Neural progenitor cell (in vitro differentiated cells): Measurements from ENCODE around the gene NDUFAF8. TPM values are rescaled to one million over a fixed set of nuclear protein-coding genes. Genes with fewer than 3 reads are reported as not detected.

ENCODE experiments used
- DNase-seq: peaks from one replicate; pipeline ENCODE4 v3.0.0-alpha.2; 2016; ENCODE audit warnings: low spot score
- H2AFZ ChIP-seq: fragments of 200-600 bp; sonication (generic); replicated peaks from 2 replicates; pipeline ENCODE4 v1.6.1; 2016; ENCODE audit warnings: antibody characterized with exemption
- H3F3A ChIP-seq: fragments of 200-600 bp; sonication (generic); 2 replicates; pipeline ENCODE4 v1.6.1; 2016; ENCODE audit warnings: antibody characterized with exemption, low read depth
- H3K27ac ChIP-seq: fragments of 200-600 bp; sonication (generic); 2 replicates; pipeline ENCODE4 v1.5.1; 2016; ENCODE audit warnings: mild to moderate bottlenecking
- H3K27me3 ChIP-seq: fragments of 200-600 bp; sonication (generic); 2 replicates; pipeline ENCODE4 v1.6.1; 2016; ENCODE audit warnings: mild to moderate bottlenecking, moderate library complexity
- H3K36me3 ChIP-seq: fragments of 200-600 bp; sonication (generic); 2 replicates; pipeline ENCODE4 v1.5.1; 2016
- H3K4me1 ChIP-seq: fragments of 200-600 bp; sonication (generic); 2 replicates; pipeline ENCODE4 v1.6.1; 2016; ENCODE audit warnings: mixed run types
- H3K4me2 ChIP-seq: fragments of 200-600 bp; sonication (generic); 2 replicates; pipeline ENCODE4 v1.6.1; 2016
- H3K4me3 ChIP-seq: fragments of 200-600 bp; sonication (generic); 2 replicates; pipeline ENCODE4 v1.5.1; 2016
- H3K79me2 ChIP-seq: fragments of 200-600 bp; sonication (generic); 2 replicates; pipeline ENCODE4 v1.6.1; 2016; ENCODE audit warnings: low read depth
- H3K9ac ChIP-seq: fragments of 200-600 bp; sonication (generic); 2 replicates; pipeline ENCODE4 v1.6.1; 2016
- H3K9me3 ChIP-seq: fragments of 200-600 bp; sonication (generic); 2 replicates; pipeline ENCODE4 v1.5.1; 2016; ENCODE audit warnings: low read depth
- H4K20me1 ChIP-seq: fragments of 200-600 bp; sonication (generic); 2 replicates; pipeline ENCODE4 v1.6.1; 2016; ENCODE audit warnings: low read depth
- H3K27ac Mint-ChIP-seq: 3 replicates; pipeline ENCODE4 v1.8.0; 2021; ENCODE audit warnings: mixed read lengths
- H3K27me3 Mint-ChIP-seq: 2 replicates; pipeline ENCODE4 v1.8.0; 2022; ENCODE audit warnings: low read depth, mild to moderate bottlenecking, inconsistent platforms, moderate library complexity, mixed read lengths; ENCODE audit not compliant: insufficient read depth
- H3K36me3 Mint-ChIP-seq: 3 replicates; pipeline ENCODE4 v1.8.0; 2021; ENCODE audit warnings: mixed read lengths
- H3K4me1 Mint-ChIP-seq: 3 replicates; pipeline ENCODE4 v1.8.0; 2021; ENCODE audit warnings: mixed read lengths
- H3K4me3 Mint-ChIP-seq: 3 replicates; pipeline ENCODE4 v1.8.0; 2021; ENCODE audit warnings: mild to moderate bottlenecking, moderate library complexity, mixed read lengths
- H3K9me3 Mint-ChIP-seq: 3 replicates; pipeline ENCODE4 v1.8.0; 2020; ENCODE audit warnings: mixed read lengths
- CTCF ChIP-seq: fragments of 200-600 bp; sonication (generic); IDR thresholded peaks from 2 replicates; pipeline ENCODE4 v1.5.1; 2017; ENCODE audit warnings: antibody characterized with exemption, mild to moderate bottlenecking
- EZH2 ChIP-seq: fragments of 200-600 bp; sonication (generic); IDR thresholded peaks from 2 replicates; pipeline ENCODE4 v1.6.1; 2017; ENCODE audit warnings: antibody characterized with exemption, mild to moderate bottlenecking, moderate library complexity
- EZH2phosphoT487 ChIP-seq: fragments of 200-600 bp; sonication (generic); IDR thresholded peaks from 2 replicates; pipeline ENCODE4 v1.6.1; 2017; ENCODE audit warnings: antibody characterized with exemption
- total RNA-seq: library from RNA; depleted of rRNA; stranded (reverse); fragments of >200 nt; gene quantifications from 2 replicates; pipeline ENCODE4 v1.2.3, GENCODE V29; 2015; ENCODE audit warnings: low replicate concordance

NDUFAF8 gene
- total RNA-seq = 29.8 and 34.7 TPM in 2 replicates

- Mint-ChIP-seq H3K27ac (no peak within 1 kb of the TSS), H3K36me3 (peaks cover 1% of the 10 kb centered on the region), H3K27me3 (peaks cover 9% of the 10 kb centered on the region), H3K9me3 (no peaks in the 10 kb centered on the region), H3K4me1 (peaks cover 24% of the 10 kb centered on the region), H3K4me3 (peak within 1 kb of the TSS; percentile 98)
- Histone ChIP-seq H3K27ac (no peak within 1 kb of the TSS), H3K4me2 (peak within 1 kb of the TSS; percentile 95), H3K9ac (peak within 1 kb of the TSS; percentile 86), H3K4me3 (peak within 1 kb of the TSS; percentile 81), H3K27me3 (no peaks in the 10 kb centered on the region), H3K4me1 (peaks cover 5% of the 10 kb centered on the region), H3F3A (peaks cover 22% of the 10 kb centered on the region), H4K20me1 (peaks cover 20% of the 10 kb centered on the region), H3K9me3 (no peaks in the 10 kb centered on the region), H3K36me3 (no peaks in the 10 kb centered on the region), H3K79me2 (peaks cover 27% of the 10 kb centered on the region), H2AFZ (peak within 1 kb of the TSS; percentile 3)
- TF ChIP-seq CTCF (no peak), EZH2phosphoT487 (no peak), EZH2 (no peak)
- peak; percentile 99 for DNase-seq
These were observed at the start of gene NDUFAF8, which contains the start of gene TEPSIN for GRCh38 chr17:81238815-81239713. TSS of gene NDUFAF8 (plus strand) at chr17:81239318. CDS start at chr17:81239364, 46 bp downstream. TSS of gene TEPSIN (minus strand) at chr17:81239055. CDS start at chr17:81239033, 22 bp downstream.

- Histone ChIP-seq H3K27me3 (no peaks in the 10 kb centered on the region), H3K27ac (no peak overlapping the region), H3K4me2 (no peak overlapping the region), H3K79me2 (no peaks in the 10 kb centered on the region), H4K20me1 (no peaks in the 10 kb centered on the region), H3K9ac (no peak overlapping the region), H3K36me3 (no peaks in the 10 kb centered on the region), H3K4me3 (no peak overlapping the region), H3F3A (peaks cover 5% of the 10 kb centered on the region), H3K9me3 (no peaks in the 10 kb centered on the region), H3K4me1 (peaks cover 3% of the 10 kb centered on the region), H2AFZ (no peak overlapping the region)
- Mint-ChIP-seq H3K36me3 (no peaks in the 10 kb centered on the region), H3K4me3 (no peak overlapping the region), H3K27ac (no peak overlapping the region), H3K4me1 (no peaks in the 10 kb centered on the region), H3K27me3 (peaks cover 7% of the 10 kb centered on the region), H3K9me3 (no peaks in the 10 kb centered on the region)
- TF ChIP-seq EZH2 = no peak
- peak; percentile 40 for TF ChIP-seq CTCF
- peak; percentile 49 for DNase-seq
These were observed 49.2 kb upstream of the NDUFAF8 start for GRCh38 chr17:81189670-81190530.

- H3K9me3 ChIP-seq = no peaks in the 10 kb centered on the region
- no peak overlapping the region for H2AFZ ChIP-seq
- no peaks in the 10 kb centered on the region for H3K79me2 ChIP-seq
- H3K27ac ChIP-seq = no peak overlapping the region
- Mint-ChIP-seq H3K27ac (no peak overlapping the region), H3K4me3 (no peak overlapping the region), H3K4me1 (no peaks in the 10 kb centered on the region), H3K27me3 (peaks cover 7% of the 10 kb centered on the region), H3K9me3 (no peaks in the 10 kb centered on the region), H3K36me3 (no peaks in the 10 kb centered on the region)
- no peak overlapping the region for H3K4me2 ChIP-seq
- no peaks in the 10 kb centered on the region for H3K27me3 ChIP-seq
- no peaks in the 10 kb centered on the region for H3F3A ChIP-seq
- H3K4me3 ChIP-seq = no peak overlapping the region
- TF ChIP-seq EZH2phosphoT487 (no peak), CTCF (no peak), EZH2 (no peak)
- H4K20me1 ChIP-seq = no peaks in the 10 kb centered on the region
- DNase-seq = no peak
- no peaks in the 10 kb centered on the region for H3K4me1 ChIP-seq
- H3K36me3 ChIP-seq = no peaks in the 10 kb centered on the region
- no peak overlapping the region for H3K9ac ChIP-seq
These were observed 48.5 kb upstream of the NDUFAF8 start for GRCh38 chr17:81190591-81190990.
